ENCODE results near the gene ALCAM.

GRCh38 chr3:105409364-105409763 lies 42.7 kb downstream of the ALCAM start:
- no peak for TF ChIP-seq POLR2A (IDR thresholded peaks at IDR 0.05)
- TF ChIP-seq, protein P1, sequence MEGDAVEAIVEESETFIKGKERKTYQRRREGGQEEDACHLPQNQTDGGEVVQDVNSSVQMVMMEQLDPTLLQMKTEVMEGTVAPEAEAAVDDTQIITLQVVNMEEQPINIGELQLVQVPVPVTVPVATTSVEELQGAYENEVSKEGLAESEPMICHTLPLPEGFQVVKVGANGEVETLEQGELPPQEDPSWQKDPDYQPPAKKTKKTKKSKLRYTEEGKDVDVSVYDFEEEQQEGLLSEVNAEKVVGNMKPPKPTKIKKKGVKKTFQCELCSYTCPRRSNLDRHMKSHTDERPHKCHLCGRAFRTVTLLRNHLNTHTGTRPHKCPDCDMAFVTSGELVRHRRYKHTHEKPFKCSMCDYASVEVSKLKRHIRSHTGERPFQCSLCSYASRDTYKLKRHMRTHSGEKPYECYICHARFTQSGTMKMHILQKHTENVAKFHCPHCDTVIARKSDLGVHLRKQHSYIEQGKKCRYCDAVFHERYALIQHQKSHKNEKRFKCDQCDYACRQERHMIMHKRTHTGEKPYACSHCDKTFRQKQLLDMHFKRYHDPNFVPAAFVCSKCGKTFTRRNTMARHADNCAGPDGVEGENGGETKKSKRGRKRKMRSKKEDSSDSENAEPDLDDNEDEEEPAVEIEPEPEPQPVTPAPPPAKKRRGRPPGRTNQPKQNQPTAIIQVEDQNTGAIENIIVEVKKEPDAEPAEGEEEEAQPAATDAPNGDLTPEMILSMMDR (IDR thresholded peaks at IDR 0.05): no peak

All from stomach (tissue), 4 donors.